Fibroblast of lung (primary cell): ENCODE measurements around the gene MRPS18A.

Experiments
- EZH2 ChIP-seq: IDR thresholded peaks from 2 replicates; pipeline ENCODE4 v1.5.1; 2012; ENCODE audit warnings: low read length, control low read depth, mild to moderate bottlenecking; ENCODE audit errors: missing control alignments
- TF ChIP-seq, protein P1 (sequence below), 2 donors: IDR thresholded peaks in 1 of 2; conservative IDR thresholded peaks in 1 of 2; 1 replicate in 1 of 2; 2 replicates in 1 of 2; pipeline ENCODE4 v1.5.1; 2011 to 2012; ENCODE audit warnings: low read length in 2 of 2, control low read depth in 1 of 2, inconsistent platforms in 1 of 2, low read depth in 1 of 2, mild to moderate bottlenecking in 1 of 2

DNA sequence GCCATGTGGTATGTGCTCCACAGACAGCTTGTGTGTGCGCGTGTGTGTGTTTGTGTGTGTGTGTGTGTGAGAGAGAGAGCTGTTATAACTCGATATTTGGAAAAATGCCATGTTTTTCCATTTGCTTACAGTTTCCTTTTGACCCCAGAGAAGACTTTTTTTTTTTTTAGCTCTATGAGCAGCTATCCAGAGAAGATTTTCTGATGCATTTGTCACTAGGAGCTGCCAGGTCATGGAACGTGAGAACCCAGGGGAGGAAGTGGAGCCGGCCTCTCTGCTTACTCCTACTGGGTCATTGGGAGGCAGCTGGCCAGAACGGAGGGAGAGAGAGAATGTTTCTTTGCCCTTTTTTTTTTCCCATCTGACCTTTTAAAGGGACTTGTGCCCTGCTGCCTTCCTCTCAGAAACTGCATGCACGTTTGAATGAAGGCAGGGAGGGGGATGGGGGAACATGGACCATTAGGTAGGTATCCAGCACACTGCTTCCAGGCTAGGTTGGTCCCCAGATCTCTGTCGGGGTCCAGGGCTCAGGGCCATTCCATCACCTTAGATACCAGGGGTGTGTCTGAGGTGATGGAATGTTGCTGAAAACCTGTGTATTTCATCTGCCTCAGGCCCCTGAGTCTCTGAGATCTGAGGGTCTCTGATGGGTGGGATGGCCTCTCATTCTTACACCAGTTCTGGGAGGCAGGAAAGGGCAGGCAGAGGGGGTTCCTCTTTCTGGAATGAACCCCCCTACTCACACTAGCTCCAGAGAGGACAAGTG, 11.2 kb upstream of the MRPS18A start:
- TF ChIP-seq, protein P1, sequence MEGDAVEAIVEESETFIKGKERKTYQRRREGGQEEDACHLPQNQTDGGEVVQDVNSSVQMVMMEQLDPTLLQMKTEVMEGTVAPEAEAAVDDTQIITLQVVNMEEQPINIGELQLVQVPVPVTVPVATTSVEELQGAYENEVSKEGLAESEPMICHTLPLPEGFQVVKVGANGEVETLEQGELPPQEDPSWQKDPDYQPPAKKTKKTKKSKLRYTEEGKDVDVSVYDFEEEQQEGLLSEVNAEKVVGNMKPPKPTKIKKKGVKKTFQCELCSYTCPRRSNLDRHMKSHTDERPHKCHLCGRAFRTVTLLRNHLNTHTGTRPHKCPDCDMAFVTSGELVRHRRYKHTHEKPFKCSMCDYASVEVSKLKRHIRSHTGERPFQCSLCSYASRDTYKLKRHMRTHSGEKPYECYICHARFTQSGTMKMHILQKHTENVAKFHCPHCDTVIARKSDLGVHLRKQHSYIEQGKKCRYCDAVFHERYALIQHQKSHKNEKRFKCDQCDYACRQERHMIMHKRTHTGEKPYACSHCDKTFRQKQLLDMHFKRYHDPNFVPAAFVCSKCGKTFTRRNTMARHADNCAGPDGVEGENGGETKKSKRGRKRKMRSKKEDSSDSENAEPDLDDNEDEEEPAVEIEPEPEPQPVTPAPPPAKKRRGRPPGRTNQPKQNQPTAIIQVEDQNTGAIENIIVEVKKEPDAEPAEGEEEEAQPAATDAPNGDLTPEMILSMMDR (conservative IDR thresholded peaks at IDR 0.05 in 1 of 2, IDR thresholded peaks at IDR 0.05 in 1 of 2; ENCODE audit: low read depth in 1 of 2, low read length in 2 of 2): no peak
- no peak for TF ChIP-seq EZH2
